ENCODE results near the gene SEMA5A. TPM values are rescaled to one million over a fixed set of nuclear protein-coding genes. Genes with fewer than 3 reads are reported as not detected.

The SEMA5A gene
- total RNA-seq, 1 donor from 2014 or later = not detected

DNA sequence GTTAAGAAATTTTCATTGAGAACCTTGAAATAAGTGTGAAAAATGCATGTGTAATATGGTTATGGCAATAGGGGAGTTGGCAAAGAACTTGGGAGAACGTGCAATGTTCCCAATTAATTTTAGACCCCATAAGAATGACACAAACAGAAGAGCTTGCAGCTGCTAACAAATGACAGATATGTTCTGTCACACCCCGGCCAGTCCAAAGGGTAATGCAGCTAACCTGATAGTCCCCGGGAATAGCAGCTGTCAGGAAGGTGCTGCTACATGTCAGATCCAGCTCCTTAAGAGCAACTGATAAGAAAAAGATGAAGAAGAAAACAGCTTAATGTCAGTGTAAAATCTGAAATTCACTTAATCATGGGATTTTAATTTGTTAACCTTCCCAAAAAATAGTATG, 30.4 kb downstream of the SEMA5A start:
- H3K4me1 Mint-ChIP-seq = no peaks in the 10 kb centered on the region
- no peaks in the 10 kb centered on the region for H3K9me3 Mint-ChIP-seq
- H3K36me3 Mint-ChIP-seq (ENCODE audit: low read depth) = no peaks in the 10 kb centered on the region
- H3K27me3 Mint-ChIP-seq = no peaks in the 10 kb centered on the region
- intact Hi-C loops (cut with micrococcal nuclease) = no loop called here
- no peak overlapping the region for H3K27ac Mint-ChIP-seq
- no peak overlapping the region for H3K4me3 Mint-ChIP-seq
- no peak for DNase-seq

DNA sequence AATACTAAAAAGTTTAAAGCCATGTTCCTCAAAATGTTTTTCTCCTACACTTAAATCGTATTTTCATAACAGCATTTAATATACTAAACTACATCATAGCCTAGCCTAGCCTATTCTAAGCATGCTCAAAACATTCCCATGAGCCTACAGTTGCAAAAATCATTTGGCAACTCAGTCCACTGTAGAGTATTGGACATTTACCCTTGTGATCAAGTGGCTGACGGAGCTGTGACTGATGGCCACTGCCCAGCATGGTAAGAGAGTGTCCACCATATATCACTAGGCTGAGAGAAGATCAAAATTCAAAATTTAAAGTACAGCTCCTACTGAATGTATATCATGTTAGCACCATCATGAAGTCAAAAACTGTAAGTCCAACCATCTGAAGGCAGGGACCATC, 30.9 kb downstream of the SEMA5A start:
- Mint-ChIP-seq H3K4me3 (no peak overlapping the region), H3K27me3 (no peaks in the 10 kb centered on the region), H3K4me1 (no peaks in the 10 kb centered on the region), H3K9me3 (no peaks in the 10 kb centered on the region), H3K36me3 (ENCODE audit: low read depth) (no peaks in the 10 kb centered on the region), H3K27ac (no peak overlapping the region)
- DNase-seq = no peak
- intact Hi-C loops (cut with micrococcal nuclease) = no loop called here

DNA sequence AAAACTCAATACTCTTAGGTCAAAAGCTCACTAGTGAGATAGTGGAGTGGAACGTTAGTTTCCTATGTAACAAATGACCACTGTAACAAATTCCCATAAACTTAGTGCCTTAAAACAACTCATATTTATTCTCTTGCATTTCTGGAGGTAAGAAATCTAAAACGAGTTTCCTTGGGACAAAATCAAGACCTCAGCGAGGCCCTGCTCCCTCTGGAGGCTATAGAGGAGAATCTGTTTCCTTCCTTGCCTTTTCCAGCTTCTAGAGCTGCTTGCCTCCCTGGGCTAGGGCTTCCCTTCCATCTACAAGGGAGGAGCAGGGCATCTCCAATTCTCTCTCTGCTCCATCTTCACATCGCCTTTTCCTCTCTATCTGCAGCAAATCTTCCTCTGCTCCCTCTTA, 32.0 kb downstream of the SEMA5A start:
- H3K4me3 Mint-ChIP-seq = no peak overlapping the region
- no peaks in the 10 kb centered on the region for H3K36me3 Mint-ChIP-seq (ENCODE audit: low read depth)
- DNase-seq = no peak
- H3K27ac Mint-ChIP-seq = no peak overlapping the region
- no peaks in the 10 kb centered on the region for H3K9me3 Mint-ChIP-seq
- no peaks in the 10 kb centered on the region for H3K27me3 Mint-ChIP-seq
- no peaks in the 10 kb centered on the region for H3K4me1 Mint-ChIP-seq
- intact Hi-C loops (cut with micrococcal nuclease) = no loop called here

DNA sequence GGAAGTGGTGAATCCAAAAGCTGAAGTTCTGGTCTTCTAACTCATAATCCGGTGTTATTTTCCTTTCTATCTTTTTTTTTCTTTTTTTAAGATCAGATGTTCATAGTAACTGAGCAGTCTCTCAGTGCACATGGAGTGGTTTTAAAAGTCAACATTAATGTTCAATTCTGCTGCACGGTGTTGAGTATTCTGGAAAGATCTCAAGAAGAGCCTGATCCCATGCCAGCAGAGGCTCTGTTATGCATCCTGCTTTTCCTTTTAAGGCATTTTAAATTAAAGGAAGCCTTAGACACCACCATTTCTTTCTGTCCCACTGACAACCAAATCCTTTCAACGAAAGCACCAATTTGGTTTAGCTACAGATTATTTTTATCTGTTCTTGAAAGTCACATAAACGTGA, 33.4 kb downstream of the SEMA5A start:
- Mint-ChIP-seq H3K36me3 (ENCODE audit: low read depth) (no peaks in the 10 kb centered on the region), H3K27ac (no peak overlapping the region), H3K27me3 (no peaks in the 10 kb centered on the region), H3K4me1 (no peaks in the 10 kb centered on the region), H3K4me3 (no peak overlapping the region), H3K9me3 (no peaks in the 10 kb centered on the region)
- DNase-seq = no peak
- intact Hi-C loops (cut with micrococcal nuclease) = no loop called here

DNA sequence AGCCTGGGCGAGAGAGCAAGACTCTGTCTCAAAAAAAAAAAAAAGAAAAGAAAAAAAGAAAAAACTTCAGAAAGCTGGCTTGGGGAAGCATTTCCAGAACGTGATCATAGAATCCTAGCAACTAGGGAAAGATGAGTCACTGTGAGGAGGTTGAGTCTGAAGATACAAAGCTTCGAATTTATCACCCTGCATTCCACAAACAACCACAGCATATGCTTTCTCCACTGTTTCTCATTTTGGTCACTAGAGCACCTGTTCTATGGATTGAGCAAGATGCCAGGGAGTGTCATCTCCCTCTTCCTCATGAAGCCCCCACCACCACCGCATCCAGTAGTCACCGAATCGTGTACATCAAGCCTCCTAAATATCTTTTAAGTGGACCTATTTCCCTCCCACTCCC, 37.9 kb downstream of the SEMA5A start:
- H3K4me3 Mint-ChIP-seq = no peak overlapping the region
- no peak overlapping the region for H3K27ac Mint-ChIP-seq
- no peaks in the 10 kb centered on the region for H3K36me3 Mint-ChIP-seq (ENCODE audit: low read depth)
- no peaks in the 10 kb centered on the region for H3K27me3 Mint-ChIP-seq
- no peaks in the 10 kb centered on the region for H3K4me1 Mint-ChIP-seq
- no peaks in the 10 kb centered on the region for H3K9me3 Mint-ChIP-seq
- DNase-seq = no peak
- intact Hi-C loops (cut with micrococcal nuclease) = no loop called here

DNA sequence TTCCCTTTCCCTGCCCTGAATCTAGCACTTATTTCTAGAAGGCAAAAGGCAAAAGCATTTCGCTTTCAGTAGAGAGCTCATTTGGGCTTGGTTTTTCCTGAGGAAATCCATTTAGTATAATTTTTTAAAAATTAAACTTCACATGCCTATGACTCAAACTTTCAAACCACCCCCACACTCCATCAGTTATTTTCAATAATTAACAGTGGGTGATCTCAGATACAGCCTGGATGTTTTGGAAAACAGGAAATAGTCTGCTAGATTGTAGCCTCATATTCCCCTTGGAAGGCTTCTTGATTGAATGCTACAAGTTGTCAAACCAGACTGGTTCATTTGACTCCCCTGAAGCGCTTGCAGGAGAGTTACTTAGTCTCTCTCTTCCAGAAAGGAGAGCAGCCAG, 40.6 kb downstream of the SEMA5A start:
- Mint-ChIP-seq H3K9me3 (no peaks in the 10 kb centered on the region), H3K4me3 (no peak overlapping the region), H3K4me1 (no peaks in the 10 kb centered on the region), H3K27me3 (no peaks in the 10 kb centered on the region), H3K27ac (no peak overlapping the region), H3K36me3 (ENCODE audit: low read depth) (no peaks in the 10 kb centered on the region)
- intact Hi-C loops (cut with micrococcal nuclease) = no loop called here
- DNase-seq = no peak

DNA sequence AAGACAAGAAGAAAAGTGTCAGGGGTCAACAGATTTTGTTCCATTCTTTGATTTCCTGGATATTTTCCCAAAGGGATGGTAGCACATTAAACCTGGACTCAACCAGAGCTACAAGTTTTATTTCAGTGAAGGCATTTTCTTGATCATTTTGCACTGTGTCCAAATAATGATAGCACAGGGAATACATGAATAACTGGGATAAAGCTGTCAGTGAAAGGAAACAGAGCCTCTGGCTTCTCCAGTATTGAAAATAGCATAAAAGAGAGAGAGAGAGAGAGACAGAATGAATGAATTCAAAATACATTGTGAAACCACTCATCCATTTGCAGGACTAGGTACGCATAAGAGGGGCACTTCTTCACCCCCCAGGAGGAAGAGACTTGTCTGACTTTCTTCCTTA, 43.0 kb downstream of the SEMA5A start:
- no peaks in the 10 kb centered on the region for H3K27me3 Mint-ChIP-seq

DNA sequence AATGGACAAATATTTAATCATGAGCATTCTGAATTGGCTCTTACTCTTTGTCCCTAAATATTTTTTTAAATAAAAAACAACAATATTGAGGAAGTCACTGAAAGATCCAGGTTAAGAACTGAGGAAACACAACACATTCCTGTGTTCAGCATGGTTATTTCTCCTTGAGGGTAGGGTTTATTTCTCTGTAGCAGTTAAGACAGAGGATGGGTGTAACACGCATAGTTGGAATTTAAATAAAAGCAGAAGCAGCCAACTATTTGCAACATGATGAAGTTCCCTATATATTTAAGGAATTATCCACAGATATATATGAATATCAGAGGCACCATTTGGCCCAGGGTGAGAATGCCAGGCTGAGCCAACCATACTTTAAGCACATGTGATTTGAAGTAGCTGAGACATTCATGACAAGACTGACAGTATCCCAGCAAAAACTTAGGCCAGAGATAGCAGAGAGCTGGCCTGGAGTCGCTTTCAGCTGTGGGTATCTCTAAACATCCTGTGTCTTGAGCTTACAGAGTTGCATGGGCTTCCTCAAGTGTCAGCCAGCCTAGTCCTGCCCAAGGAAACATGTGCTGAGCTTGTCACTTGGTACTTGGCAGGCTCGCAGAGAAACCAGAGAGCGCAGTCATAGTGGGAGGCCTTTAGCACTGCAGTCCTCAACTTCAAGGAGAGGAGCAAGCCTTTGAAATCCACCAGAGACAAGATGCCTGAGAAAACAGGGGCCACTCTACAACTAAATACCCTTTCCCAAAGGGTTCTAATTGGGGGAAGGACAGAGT, 43.6 kb downstream of the SEMA5A start:
- no peak overlapping the region for H3K27ac Mint-ChIP-seq
- H3K9me3 Mint-ChIP-seq = no peaks in the 10 kb centered on the region
- no peaks in the 10 kb centered on the region for H3K4me1 Mint-ChIP-seq
- DNase-seq = no peak
- no peak overlapping the region for H3K4me3 Mint-ChIP-seq
- intact Hi-C loops (cut with micrococcal nuclease) = no loop called here
- no peaks in the 10 kb centered on the region for H3K36me3 Mint-ChIP-seq (ENCODE audit: low read depth)
- no peaks in the 10 kb centered on the region for H3K27me3 Mint-ChIP-seq

More for the DNA sequence above, 43.0 kb downstream of the SEMA5A start:
- intact Hi-C loops (cut with micrococcal nuclease) = no loop called here
- Mint-ChIP-seq H3K9me3 (no peaks in the 10 kb centered on the region), H3K4me3 (no peak overlapping the region), H3K4me1 (no peaks in the 10 kb centered on the region), H3K36me3 (ENCODE audit: low read depth) (no peaks in the 10 kb centered on the region), H3K27ac (no peak overlapping the region)
- no peak for DNase-seq

DNA sequence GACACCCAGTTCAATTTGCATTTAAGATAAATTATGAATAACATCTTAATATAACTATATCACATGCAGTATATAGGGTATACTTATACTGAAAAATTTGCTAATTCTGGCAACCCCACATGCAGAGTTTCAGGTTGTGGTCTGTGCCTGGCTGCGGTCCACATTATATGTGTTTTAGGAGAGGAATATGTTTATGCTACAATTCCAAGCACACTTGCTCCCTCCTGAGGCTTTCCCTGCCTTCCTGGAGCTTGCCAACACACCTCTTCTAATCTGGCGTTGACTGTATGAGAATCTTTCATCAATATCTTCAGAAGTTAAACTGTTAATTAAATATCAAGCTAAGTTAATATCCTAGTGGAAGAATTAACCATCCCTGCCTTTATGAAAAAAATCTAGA, 45.2 kb downstream of the SEMA5A start:
- DNase-seq = no peak
- Mint-ChIP-seq H3K27ac (no peak overlapping the region), H3K4me3 (no peak overlapping the region), H3K27me3 (no peaks in the 10 kb centered on the region), H3K4me1 (no peaks in the 10 kb centered on the region), H3K36me3 (ENCODE audit: low read depth) (no peaks in the 10 kb centered on the region), H3K9me3 (no peaks in the 10 kb centered on the region)
- intact Hi-C loops (cut with micrococcal nuclease) = no loop called here

DNA sequence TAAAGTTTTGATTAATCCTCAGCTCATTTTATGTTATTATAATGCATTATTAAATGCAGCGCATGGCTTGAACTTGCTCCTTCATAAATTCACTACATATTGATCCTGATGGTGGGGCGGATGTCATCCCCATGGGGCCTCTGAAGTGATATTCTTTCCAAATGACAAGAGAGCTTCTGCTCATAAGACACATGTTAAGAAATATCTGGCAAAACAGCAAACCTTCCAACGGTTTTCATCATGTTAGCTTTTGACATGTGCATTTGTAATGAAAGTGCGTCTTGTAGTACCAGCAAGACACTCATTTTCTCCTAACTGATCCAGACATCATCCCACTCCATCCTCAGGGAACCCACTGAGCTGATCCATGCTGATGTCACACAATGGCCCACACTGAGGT, 45.7 kb downstream of the SEMA5A start:
- H3K27me3 Mint-ChIP-seq = no peaks in the 10 kb centered on the region
- H3K4me3 Mint-ChIP-seq = no peak overlapping the region
- no peaks in the 10 kb centered on the region for H3K36me3 Mint-ChIP-seq (ENCODE audit: low read depth)
- no peaks in the 10 kb centered on the region for H3K4me1 Mint-ChIP-seq
- H3K27ac Mint-ChIP-seq = no peak overlapping the region
- H3K9me3 Mint-ChIP-seq = no peaks in the 10 kb centered on the region
- intact Hi-C loops (cut with micrococcal nuclease) = no loop called here
- no peak for DNase-seq

DNA sequence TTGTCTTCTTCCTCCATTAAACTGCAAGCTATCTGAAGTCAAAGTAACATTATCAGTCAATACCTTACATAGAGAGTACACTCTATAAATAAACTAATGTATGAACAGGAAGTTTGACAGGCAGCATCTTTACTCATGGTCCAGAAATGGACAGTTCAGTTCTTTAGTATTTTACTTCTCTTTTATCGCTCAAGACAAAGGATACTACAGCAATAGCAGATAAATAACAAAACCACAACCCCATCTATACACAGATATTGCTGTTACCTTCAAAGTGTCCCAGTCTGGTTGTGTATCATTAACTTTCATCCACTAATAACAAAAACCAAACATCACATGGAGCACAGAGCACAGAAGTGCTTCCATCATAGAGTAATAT, 46.4 kb downstream of the SEMA5A start:
- Mint-ChIP-seq H3K27me3 (no peaks in the 10 kb centered on the region), H3K27ac (no peak overlapping the region), H3K4me1 (no peaks in the 10 kb centered on the region), H3K9me3 (no peaks in the 10 kb centered on the region), H3K36me3 (ENCODE audit: low read depth) (no peaks in the 10 kb centered on the region), H3K4me3 (no peak overlapping the region)
- DNase-seq = no peak
- intact Hi-C loops (cut with micrococcal nuclease) = no loop called here

DNA sequence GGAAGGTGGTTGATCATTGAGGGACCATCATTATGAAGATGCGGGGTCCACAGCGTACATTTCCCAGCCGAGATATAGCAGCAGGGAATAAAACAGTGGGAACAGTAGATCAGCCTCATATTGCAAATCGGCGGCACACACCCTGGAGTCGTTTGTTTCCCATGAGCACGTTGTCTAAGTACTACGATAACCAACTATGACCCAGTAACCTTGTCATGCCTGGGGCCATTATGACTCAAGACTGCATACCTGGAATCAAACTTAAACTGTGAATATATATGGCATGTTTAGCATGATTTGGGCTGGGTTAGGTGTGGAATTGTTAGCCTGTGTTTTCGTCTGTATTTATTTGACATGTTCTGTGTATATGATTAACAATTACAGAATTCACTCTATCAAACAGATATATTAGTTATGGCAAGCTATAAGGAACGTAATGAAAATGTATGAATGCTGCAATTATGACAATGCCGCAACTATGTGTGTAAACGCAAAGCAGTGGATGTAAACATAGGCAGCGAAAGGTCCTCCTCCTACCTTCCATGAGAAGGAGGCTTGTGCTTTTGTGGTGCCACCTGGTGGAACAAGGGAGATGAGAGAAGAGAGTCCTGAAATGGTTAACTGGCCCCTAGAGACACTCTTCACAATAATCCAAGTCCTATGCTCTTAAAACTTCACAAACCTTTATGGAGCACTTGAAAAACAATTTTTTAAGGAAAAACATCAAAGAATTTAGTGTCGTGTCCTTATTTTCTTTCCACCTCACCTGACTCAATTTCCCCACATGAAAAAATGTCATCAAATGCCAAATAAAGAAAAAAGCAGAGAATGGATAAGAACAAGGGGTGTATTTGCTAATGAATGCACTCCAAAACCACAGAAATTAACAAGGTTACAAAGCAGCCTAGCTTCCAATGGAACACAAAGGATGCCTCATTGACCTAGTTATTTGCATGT, 47.1 kb downstream of the SEMA5A start:
- Mint-ChIP-seq H3K27me3 (no peaks in the 10 kb centered on the region), H3K27ac (no peak overlapping the region), H3K9me3 (no peaks in the 10 kb centered on the region), H3K36me3 (ENCODE audit: low read depth) (no peaks in the 10 kb centered on the region), H3K4me1 (no peaks in the 10 kb centered on the region), H3K4me3 (no peak overlapping the region)
- intact Hi-C loops (cut with micrococcal nuclease) = no loop called here
- DNase-seq = no peak

DNA sequence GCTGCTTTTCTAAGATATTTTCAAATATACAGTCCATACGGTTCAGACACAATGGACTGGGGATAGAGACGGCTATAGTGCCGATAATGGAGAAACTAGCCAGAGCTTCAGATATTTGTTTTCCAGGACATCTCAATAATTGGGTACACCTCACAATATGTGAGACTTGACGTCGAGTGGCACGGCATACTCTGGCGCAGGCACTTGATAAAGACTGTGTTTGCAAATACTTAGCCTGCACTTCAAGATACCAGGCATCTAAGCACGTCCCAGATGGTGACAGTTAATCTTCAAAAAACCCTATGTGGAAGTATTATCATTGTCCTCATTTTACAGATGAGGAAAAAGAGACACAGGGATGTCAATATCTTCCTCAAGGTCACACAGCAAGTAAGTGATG, 48.5 kb downstream of the SEMA5A start:
- intact Hi-C loops (cut with micrococcal nuclease) = no loop called here
- DNase-seq = no peak
- no peaks in the 10 kb centered on the region for H3K9me3 Mint-ChIP-seq
- no peak overlapping the region for H3K27ac Mint-ChIP-seq
- H3K27me3 Mint-ChIP-seq = no peaks in the 10 kb centered on the region
- no peaks in the 10 kb centered on the region for H3K4me1 Mint-ChIP-seq
- no peak overlapping the region for H3K4me3 Mint-ChIP-seq
- H3K36me3 Mint-ChIP-seq (ENCODE audit: low read depth) = no peaks in the 10 kb centered on the region

DNA sequence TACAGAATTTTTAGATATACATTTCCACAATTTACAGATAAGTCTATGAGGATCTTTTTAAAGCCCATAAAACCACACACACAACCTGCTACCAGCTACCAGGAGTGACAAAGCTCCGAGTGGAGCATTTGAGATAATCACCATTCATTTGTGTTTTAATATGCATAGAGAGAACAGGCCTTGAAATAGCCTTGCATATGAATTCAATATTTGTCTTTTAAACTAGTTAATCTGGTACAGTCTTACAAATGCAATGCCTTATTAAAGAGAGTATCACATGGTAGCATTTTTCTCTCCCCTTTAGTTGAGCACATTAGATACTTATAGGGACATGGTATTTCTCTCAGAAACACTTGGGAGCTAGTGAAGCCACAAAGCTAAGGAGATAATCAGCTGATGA, 49.1 kb downstream of the SEMA5A start:
- intact Hi-C loops (cut with micrococcal nuclease) = no loop called here

More for the DNA sequence above, 49.1 kb downstream of the SEMA5A start:
- no peak overlapping the region for H3K4me3 Mint-ChIP-seq
- DNase-seq = no peak
- no peaks in the 10 kb centered on the region for H3K4me1 Mint-ChIP-seq
- H3K27me3 Mint-ChIP-seq = no peaks in the 10 kb centered on the region
- no peak overlapping the region for H3K27ac Mint-ChIP-seq
- no peaks in the 10 kb centered on the region for H3K9me3 Mint-ChIP-seq
- H3K36me3 Mint-ChIP-seq (ENCODE audit: low read depth) = no peaks in the 10 kb centered on the region

Data from activated CD4-positive, alpha-beta T cell treated with anti-CD3 and anti-CD28 coated beads, Interleukin-2, amount 10 ng/mL, durations not matched to agents 24 days and 14 days (primary cell).